DOHH2 (cell line): ENCODE measurements around the gene KRTAP4-4.
"Not testable (repeated sequence)": the region's sequence is repeated elsewhere in the genome, so short reads cannot be mapped to it uniquely, and the experiment has no call there.

Experiments used
- CTCF ChIP-seq: fragments of 200-600 bp; sonication (generic); IDR thresholded peaks from one replicate; pipeline ENCODE4 v1.5.1; 2014; ENCODE audit warnings: antibody characterized with exemption, mild to moderate bottlenecking, low read depth, low read length; ENCODE audit not compliant: poor library complexity, severe bottlenecking
- EZH2phosphoT487 ChIP-seq: fragments of 200-600 bp; sonication (generic); IDR thresholded peaks from 2 replicates; pipeline ENCODE4 v1.6.1; 2017; ENCODE audit warnings: borderline replicate concordance, mild to moderate bottlenecking, antibody characterized with exemption, low read length, moderate library complexity, mixed read lengths

- TF ChIP-seq CTCF, EZH2phosphoT487: not testable (repeated sequence)
These were observed 42.6 kb downstream of the KRTAP4-4 start, which contains the start of gene KRTAP4-11 for GRCh38 chr17:41117846-41118386.
